ENCODE data around the gene NOL4. TPM values are rescaled to one million over a fixed set of nuclear protein-coding genes. Genes with fewer than 3 reads are reported as not detected.
"Not testable (repeated sequence)": the region's sequence is repeated elsewhere in the genome, so short reads cannot be mapped to it uniquely, and the experiment has no call there.

Gene NOL4
- total RNA-seq = not detected
- long read RNA-seq, partial matches to known transcripts = 0 of 1 reads
- long read RNA-seq, other reads (novel, unspliced or antisense) = 1 of 1 reads

- no peak for ATAC-seq (ENCODE audit: poor library complexity)
- DNase-seq = peak; percentile 45
- intact Hi-C loops (cut with DNase I) = no loop called here
Measured at GRCh38 chr18:34224423-34225217, at the start of gene NOL4. Gene NOL4 (minus strand): TSS chr18:34224913. CDS start chr18:34223253, 1,660 bp downstream.

- DNase-seq; ATAC-seq (ENCODE audit: poor library complexity); intact Hi-C loops (cut with DNase I): not testable (repeated sequence)
Measured at GRCh38 chr18:34266029-34266428, 41.3 kb upstream of the NOL4 start.

DNA sequence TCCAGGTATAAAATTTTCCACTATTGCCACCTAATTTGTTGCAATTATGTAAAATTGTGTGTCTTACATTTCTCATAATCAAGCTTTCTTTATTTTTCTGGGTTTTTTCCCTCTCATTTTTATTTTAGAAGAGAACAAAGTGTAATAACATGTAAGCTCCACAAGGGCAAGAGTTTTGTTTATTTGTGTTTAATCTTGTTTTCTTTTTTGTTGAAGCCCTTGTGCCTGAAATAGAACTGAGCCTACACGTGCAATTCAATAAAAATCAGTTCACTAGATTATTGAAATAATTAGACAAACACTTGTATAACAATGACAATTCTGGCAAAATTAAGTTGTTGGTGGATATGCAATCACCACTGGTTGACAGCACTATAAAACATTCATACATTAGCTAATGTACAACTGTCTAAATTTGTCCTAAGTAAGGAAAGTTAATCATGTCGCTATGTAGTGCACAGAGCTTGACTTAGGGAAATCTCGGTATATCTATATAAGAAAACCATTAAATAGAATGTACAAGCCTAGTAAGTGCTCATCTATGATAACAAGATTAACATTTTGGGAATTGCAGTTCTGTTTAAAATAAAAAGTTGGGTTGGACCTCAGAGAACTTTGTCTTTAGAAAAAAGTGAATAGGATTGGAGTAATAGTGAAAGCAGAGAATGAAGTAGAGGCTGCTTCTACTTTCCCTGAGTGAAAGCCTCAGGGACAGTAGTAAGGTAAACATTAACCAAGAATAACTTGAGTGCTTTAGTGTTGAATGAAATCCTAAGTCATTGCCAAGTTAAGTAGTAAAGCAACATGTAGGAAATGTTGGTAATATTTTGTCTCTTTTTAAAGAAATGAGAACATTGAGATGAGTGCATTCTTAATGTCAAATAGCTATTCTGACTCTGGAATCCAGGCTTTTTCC lies 37.4 kb upstream of the NOL4 start:
- ATAC-seq (ENCODE audit: poor library complexity) (no peak), DNase-seq (no peak)
- intact Hi-C loops (cut with DNase I) = no loop called here

- intact Hi-C loops (cut with DNase I) = no loop called here
- DNase-seq (no peak), ATAC-seq (ENCODE audit: poor library complexity) (no peak)
Measured at GRCh38 chr18:34258176-34258575, 33.5 kb upstream of the NOL4 start.

GRCh38 chr18:34251919-34252318 lies 27.2 kb upstream of the NOL4 start:
- ATAC-seq (ENCODE audit: poor library complexity) = no peak
- intact Hi-C loops (cut with DNase I) = no loop called here
- no peak for DNase-seq

GRCh38 chr18:34248727-34249126 lies 24.0 kb upstream of the NOL4 start:
- intact Hi-C loops (cut with DNase I) = no loop called here
- ATAC-seq (ENCODE audit: poor library complexity) = no peak
- DNase-seq = no peak

DNA sequence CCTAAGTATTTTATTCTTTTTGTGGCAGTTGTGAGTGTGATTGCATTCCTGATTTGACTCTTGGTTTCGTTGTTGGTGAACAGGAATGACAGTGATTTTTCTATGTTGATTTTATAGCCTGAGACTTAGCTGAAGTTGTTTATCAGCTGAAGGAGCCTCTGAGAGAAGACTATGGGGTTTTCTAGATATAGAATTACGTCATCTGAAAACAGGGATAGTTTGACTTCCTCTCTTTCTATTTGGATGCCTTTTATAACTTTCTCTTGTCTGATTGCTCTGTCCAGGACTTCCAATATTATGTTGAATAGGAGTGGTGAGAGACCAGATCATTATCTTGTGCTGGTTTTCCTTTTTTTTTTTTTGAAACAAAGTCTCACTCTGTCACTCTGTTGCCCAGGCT lies 18.0 kb upstream of the NOL4 start:
- ATAC-seq (ENCODE audit: poor library complexity) (no peak), DNase-seq (no peak)
- intact Hi-C loops (cut with DNase I) = no loop called here

DNA sequence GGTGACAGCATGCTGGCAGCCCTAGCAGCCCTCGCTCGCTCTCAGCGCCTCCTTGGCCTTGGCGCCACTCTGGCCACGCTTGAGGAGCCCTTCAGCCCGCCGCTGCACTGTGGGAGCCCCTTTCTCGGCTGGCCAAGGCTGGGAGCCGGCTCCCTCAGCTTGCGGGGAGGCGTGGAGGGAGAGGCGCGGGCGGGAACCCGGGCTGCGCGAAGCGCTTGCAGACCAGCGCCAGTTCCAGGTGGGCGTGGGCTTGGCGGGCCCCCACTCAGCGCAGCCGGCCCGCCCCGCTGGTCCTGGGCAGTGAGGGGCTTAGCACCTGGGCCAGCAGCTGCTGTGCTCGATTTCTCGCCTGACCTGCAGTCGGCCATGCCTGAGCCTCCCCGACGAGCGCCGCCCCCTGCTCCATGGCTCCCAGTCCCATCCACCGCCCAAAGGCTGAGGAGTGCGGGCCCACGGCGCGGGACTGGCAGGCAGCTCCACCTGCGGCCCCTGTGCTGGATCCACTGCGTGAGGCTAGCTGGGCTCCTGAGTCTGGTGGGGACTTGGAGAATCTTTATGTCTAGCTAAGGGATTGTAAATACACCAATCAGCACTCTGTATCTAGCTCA lies 9.2 kb upstream of the NOL4 start:
- intact Hi-C loops (cut with DNase I); ATAC-seq (ENCODE audit: poor library complexity): not testable (repeated sequence)
- DNase-seq = peak; percentile 35

GRCh38 chr18:34225218-34225553 lies 473 bp upstream of the NOL4 start:
- ATAC-seq (ENCODE audit: poor library complexity) = no peak
- intact Hi-C loops (cut with DNase I) = no loop called here
- DNase-seq = no peak

DNA sequence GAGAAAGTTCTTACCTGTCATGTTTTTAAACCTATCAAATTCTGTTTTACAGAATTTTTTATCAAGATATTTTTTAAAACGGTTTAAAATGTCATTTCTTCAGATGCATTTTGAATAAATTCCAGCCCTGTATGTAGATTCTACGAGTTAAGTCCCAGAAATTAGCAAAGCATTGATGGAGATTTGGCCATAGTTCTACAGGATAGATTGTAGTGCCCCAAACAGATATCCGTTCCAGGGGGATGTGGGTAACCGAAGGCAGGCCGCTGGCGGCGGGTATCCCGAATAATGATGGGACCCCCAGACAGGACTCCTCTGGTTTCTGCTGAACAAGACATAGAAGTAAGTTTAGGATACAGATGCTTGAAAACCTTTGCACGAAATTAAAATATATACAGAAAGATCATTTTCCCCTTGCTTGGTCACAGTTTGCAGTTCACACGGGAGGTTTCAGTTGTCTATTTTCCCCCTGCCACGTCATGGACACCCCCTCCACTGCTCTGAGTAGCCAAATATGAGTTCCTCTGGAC lies 755 bp downstream of the NOL4 start:
- intact Hi-C loops (cut with DNase I) = no loop called here
- ATAC-seq (ENCODE audit: poor library complexity) (no peak), DNase-seq (no peak)

DNA sequence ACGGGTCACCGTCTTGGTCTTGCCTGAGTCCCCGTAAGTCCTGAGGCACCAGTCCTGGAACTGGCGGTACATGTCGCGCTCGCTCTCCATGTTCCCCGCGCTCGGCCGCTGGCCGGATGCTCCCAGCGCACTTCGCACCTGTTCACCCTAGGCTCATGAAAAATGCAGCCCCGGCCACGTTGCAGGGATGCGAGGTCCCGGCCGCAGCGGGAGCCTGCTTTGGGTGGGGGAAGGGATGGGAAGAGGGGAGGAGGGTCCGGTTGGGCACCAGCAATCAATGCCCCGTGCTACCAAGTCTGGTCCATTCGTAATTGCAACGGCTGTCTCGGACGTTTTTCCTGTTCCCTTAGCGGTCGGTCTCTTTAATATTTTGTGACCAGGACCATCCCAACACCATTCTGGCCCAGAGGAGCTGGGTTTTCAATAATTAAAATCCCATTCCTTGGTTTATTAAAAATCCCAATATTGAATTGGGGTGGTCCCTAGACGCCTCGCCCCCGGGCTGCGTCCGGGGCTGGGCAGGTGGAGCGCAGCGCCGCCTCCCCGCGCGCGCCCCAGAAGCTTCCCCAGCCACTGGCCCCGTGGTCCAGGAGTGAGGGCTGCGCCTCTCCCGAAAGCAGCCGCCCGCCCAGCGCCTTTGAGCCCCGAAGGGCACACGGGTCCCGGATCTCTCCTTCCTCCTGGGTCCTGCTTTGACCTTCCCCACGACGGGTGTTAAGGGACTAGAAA lies 1.4 kb downstream of the NOL4 start:
- no peak for DNase-seq
- no peak for ATAC-seq (ENCODE audit: poor library complexity)
- intact Hi-C loops (cut with DNase I) = no loop called here

- DNase-seq = peak; percentile 42
- intact Hi-C loops (cut with DNase I) = no loop called here
- ATAC-seq (ENCODE audit: poor library complexity) = peak; percentile 36
Measured at GRCh38 chr18:34222307-34223163, 2.2 kb downstream of the NOL4 start.

DNA sequence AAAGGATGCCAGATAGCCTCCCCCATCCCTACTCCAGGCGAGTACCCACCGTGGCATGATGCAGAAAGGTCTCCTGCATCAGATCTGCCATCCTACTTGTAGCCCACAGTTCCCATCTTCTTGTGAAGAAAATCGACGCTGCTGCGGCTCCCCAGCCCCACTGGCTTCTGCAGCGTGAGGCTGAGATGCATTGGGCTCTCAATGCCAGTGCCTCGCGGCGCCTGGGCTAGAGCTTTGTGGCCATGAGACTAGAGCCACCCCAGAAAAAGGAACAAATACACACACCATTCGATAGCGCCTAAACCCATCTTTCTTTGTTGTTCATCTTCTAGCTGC lies 2.8 kb downstream of the NOL4 start:
- ATAC-seq (ENCODE audit: poor library complexity) (no peak), DNase-seq (peak; percentile 40)
- intact Hi-C loops (cut with DNase I) = no loop called here

- DNase-seq (no peak), ATAC-seq (ENCODE audit: poor library complexity) (no peak)
- intact Hi-C loops (cut with DNase I) = no loop called here
Measured at GRCh38 chr18:34220081-34220815, 4.5 kb downstream of the NOL4 start.

- ATAC-seq (ENCODE audit: poor library complexity) = no peak
- intact Hi-C loops (cut with DNase I) = no loop called here
Measured at GRCh38 chr18:34219651-34220050, 5.1 kb downstream of the NOL4 start.

GRCh38 chr18:34212511-34212910 lies 12.2 kb downstream of the NOL4 start:
- intact Hi-C loops (cut with DNase I) = no loop called here
- ATAC-seq (ENCODE audit: poor library complexity) = no peak
- DNase-seq = no peak

More at GRCh38 chr18:34219651-34220050, 5.1 kb downstream of the NOL4 start:
- no peak for DNase-seq

DNA sequence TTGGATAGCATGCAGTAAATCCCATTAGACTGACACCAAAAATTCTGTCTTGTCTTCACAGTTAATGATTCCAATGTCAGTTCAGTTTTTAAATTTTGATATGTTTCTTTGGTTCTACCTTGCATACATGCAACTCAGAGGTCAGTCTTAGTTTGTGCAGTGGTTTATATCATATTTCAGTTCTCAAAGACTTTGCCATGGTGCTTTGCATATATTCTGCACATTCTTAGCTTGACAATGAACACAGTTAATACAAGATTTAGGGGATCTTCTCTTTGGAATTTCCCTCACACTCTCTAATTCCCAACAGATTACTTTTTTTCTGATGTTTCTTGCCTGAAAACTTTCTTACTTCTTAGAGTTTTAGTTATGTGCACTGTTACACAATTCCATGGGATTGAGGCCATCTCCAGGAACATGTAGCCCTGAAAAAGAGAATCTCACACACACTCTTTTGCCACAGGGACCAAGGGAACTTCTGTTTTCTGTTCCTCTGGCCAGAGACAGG lies 17.3 kb downstream of the NOL4 start:
- intact Hi-C loops (cut with DNase I) = no loop called here
- no peak for ATAC-seq (ENCODE audit: poor library complexity)
- DNase-seq = no peak

Measured in Right ventricle myocardium superior (tissue), 1 donor.